H1 (cell line): ENCODE results near the gene SLX4IP. TPM values are rescaled to one million over a fixed set of nuclear protein-coding genes. Genes with fewer than 3 reads are reported as not detected.
A peak's percentile ranks its signal among the peaks of the same experiment; 100 is the strongest.

Experiments
- BRCA1 ChIP-seq: IDR thresholded peaks from 2 replicates; pipeline ENCODE4 v1.6.1; 2012; ENCODE audit warnings: low read depth, low read length, improper control_type of control experiment
- CBX8 ChIP-seq: fragments of 300-800, 300-1000 bp; sonication (generic); IDR thresholded peaks from 2 replicates; pipeline ENCODE4 v1.7.1; 2016; ENCODE audit warnings: low read depth, low read length, borderline replicate concordance
- CTBP2 ChIP-seq: IDR thresholded peaks from 2 replicates; pipeline ENCODE4 v1.7.0; 2011; ENCODE audit warnings: borderline replicate concordance, mild to moderate bottlenecking, moderate library complexity, mixed read lengths, low read length; ENCODE audit not compliant: insufficient read depth, insufficient read length
- FOSL1 ChIP-seq: IDR thresholded peaks from 2 replicates; pipeline ENCODE4 v1.6.1; 2011; ENCODE audit warnings: mild to moderate bottlenecking, low read depth, low read length, moderate library complexity; ENCODE audit not compliant: insufficient read depth
- HDAC2 ChIP-seq, 2 experiments: fragments of 300-600 bp in 1 of 2; sonication (generic) in 1 of 2; IDR thresholded peaks; 2 replicates each; pipeline ENCODE4 v1.6.1; 2011 to 2012; ENCODE audit warnings: low read depth in 2 of 2, low read length in 2 of 2, mild to moderate bottlenecking in 2 of 2, moderate library complexity in 2 of 2, borderline replicate concordance in 1 of 2, inconsistent platforms in 1 of 2
- KDM4A ChIP-seq: IDR thresholded peaks from one replicate; pipeline ENCODE4 v1.7.1; 2012; ENCODE audit warnings: low read depth, mild to moderate bottlenecking, moderate library complexity, low read length, inconsistent platforms; ENCODE audit not compliant: severe bottlenecking
- NANOG ChIP-seq: IDR thresholded peaks from 2 replicates; pipeline ENCODE4 v1.6.1; 2011; ENCODE audit warnings: low read length, low read depth, mild to moderate bottlenecking, inconsistent platforms; ENCODE audit not compliant: insufficient read depth, poor library complexity, severe bottlenecking
- NRF1 ChIP-seq: IDR thresholded peaks from 2 replicates; pipeline ENCODE4 v1.6.1; 2011; ENCODE audit warnings: mild to moderate bottlenecking, low read depth, low read length, improper control_type of control experiment
- PHF8 ChIP-seq: fragments of 200-600 bp; sonication (generic); conservative IDR thresholded peaks from 2 replicates; pipeline ENCODE4 v1.7.1; 2012; ENCODE audit warnings: low read depth, mild to moderate bottlenecking, inconsistent platforms, low read length, moderate library complexity
- POLR2AphosphoS5 ChIP-seq: IDR thresholded peaks from 2 replicates; pipeline ENCODE4 v1.6.1; 2011; ENCODE audit warnings: low read depth, low read length
- POU5F1 ChIP-seq: IDR thresholded peaks from 2 replicates; pipeline ENCODE4 v1.6.1; 2011; ENCODE audit warnings: low read depth, mild to moderate bottlenecking, low read length, moderate library complexity
- RFX5 ChIP-seq: IDR thresholded peaks from 2 replicates; pipeline ENCODE4 v1.6.1; 2011; ENCODE audit warnings: low read depth, low read length, improper control_type of control experiment, borderline replicate concordance
- RNF2 ChIP-seq: fragments of 200-900, 300-1000 bp; sonication (generic); IDR thresholded peaks from 2 replicates; pipeline ENCODE4 v1.7.1; 2016; ENCODE audit warnings: borderline replicate concordance, low read depth, mild to moderate bottlenecking, antibody characterized with exemption, low read length; ENCODE audit not compliant: poor library complexity, severe bottlenecking; ENCODE audit errors: missing control alignments
- SP4 ChIP-seq: IDR thresholded peaks from 2 replicates; pipeline ENCODE4 v1.6.1; 2012; ENCODE audit warnings: low read length, inconsistent platforms
- SRF ChIP-seq: IDR thresholded peaks from 2 replicates; pipeline ENCODE4 v1.6.1; 2011; ENCODE audit warnings: mild to moderate bottlenecking, low read depth, low read length, moderate library complexity
- SUZ12 ChIP-seq: fragments of 200-600 bp; sonication (generic); IDR thresholded peaks from 2 replicates; pipeline ENCODE4 v1.6.1; 2012; ENCODE audit warnings: mild to moderate bottlenecking, inconsistent platforms, low read length, moderate library complexity, mixed read lengths
- TAF1 ChIP-seq: IDR thresholded peaks from 2 replicates; pipeline ENCODE4 v1.6.1; 2011; ENCODE audit warnings: mild to moderate bottlenecking, low read depth, low read length
- TEAD4 ChIP-seq: IDR thresholded peaks from 2 replicates; pipeline ENCODE4 v1.6.1; 2012; ENCODE audit warnings: low read depth, low read length, inconsistent platforms, mixed read lengths
- polyA plus RNA-seq, 7 experiments: library from polyadenylated mRNA; depleted of rRNA in 3 of 7; stranded (reverse) in 5 of 7; unstranded in 2 of 7; fragments of >200 nt in 5 of 7; fragments of 200-250 nt in 2 of 7; gene quantifications; 1 replicate in 5 of 7; 2 replicates in 1 of 7; 4 replicates in 1 of 7; pipeline versions ENCODE4 v1.2.1 to v1.2.3, GENCODE V29; 2011 to 2013; ENCODE audit warnings: missing spikeins in 2 of 7, mixed read lengths in 2 of 7
- total RNA-seq: library from RNA; stranded (reverse); fragmentation: NEBNext Ultra II Directional; extraction: Animal tissue kit (Norgen Biotek cat#: 25700); gene quantifications from 2 replicates; pipeline ENCODE4 v1.2.1, GENCODE V29; 2021
- TF ChIP-seq, protein P1 (sequence below): IDR thresholded peaks from 2 replicates; pipeline ENCODE4 v1.6.1; 2012; ENCODE audit warnings: inconsistent platforms

Gene SLX4IP
- total and polyA plus RNA-seq, 2 of the 8 experiments (the other 6 are each of a cell fraction or from before 2014, with no cell fraction given), result 2.4 to 8.7 TPM

DNA sequence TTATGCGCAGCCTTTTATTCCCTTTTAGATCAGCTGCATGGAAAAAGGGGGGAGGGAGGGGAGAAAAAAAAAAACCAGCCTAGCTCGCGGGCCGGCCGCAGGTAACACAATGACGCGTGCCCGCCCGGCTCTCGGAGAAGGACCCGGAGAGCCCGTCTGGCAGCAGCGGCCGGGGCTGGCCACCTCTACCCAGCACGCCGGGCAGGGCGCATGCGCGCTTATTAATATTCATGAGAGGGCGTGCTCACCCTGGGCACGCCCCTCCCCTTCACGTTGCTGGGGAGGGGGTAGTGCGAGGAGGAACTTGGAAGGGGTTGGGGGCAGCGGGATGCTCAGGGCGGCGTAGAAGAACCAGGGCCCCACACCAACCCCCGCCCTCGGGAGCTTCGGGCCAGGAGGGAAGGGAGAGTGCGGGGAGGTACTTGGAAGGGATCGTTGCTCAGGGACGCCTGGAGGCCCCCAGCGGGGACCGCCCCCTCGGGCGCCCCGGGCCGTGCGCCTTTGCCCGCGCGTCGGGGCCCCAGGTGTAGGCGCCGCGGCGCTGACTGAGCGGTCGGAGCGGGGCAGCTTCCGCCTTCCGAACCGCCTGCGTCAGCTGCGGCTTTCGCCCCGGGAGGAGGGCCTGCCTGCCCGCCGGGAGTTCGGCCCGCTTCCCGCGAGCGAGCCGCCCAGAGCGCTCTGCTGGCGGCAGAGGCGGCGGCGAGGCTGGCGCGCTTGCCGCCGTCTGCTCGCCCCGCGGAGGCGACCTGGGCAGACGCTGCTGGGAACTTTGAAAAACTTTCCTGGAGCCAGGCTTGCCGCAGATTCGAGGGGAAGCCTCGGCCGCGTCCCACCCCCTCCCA is 239.0 kb downstream of the SLX4IP start, which contains the start of gene JAG1 (continued):
- peak; percentile 84 for TF ChIP-seq KDM4A
- TF ChIP-seq RFX5, result no peak
- no peak for TF ChIP-seq SUZ12
- no peak for TF ChIP-seq TEAD4
- peak; percentile 76 for TF ChIP-seq PHF8
- TF ChIP-seq NRF1, result peak; percentile 60
- no peak for TF ChIP-seq BRCA1
- no peak; a peak in 1 of 4 replicates for TF ChIP-seq HDAC2 (IDR thresholded peaks at IDR 0.05; ENCODE audit: borderline replicate concordance in 1 of 2, low read depth in 2 of 2, low read length in 2 of 2)
- TF ChIP-seq CTBP2, result no peak
- peak; percentile 21 for TF ChIP-seq NANOG
- no peak for TF ChIP-seq POU5F1
- TF ChIP-seq SP4, result no peak; the same call in 1 of the 2 replicates
- peak; percentile 75 for TF ChIP-seq TAF1
- no peak for TF ChIP-seq SRF
- peak; percentile 60 for TF ChIP-seq POLR2AphosphoS5
- TF ChIP-seq, protein P1, sequence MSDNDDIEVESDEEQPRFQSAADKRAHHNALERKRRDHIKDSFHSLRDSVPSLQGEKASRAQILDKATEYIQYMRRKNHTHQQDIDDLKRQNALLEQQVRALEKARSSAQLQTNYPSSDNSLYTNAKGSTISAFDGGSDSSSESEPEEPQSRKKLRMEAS, result peak; percentile 36; the same call in 1 of the 2 replicates
- TF ChIP-seq RNF2, result no peak
- TF ChIP-seq CBX8, result no peak
- TF ChIP-seq FOSL1, result no peak
